Parathyroid adenoma (tissue), 2 donors: ENCODE data around the gene PASD1.
"Not testable (repeated sequence)": the region's sequence is repeated elsewhere in the genome, so short reads cannot be mapped to it uniquely, and the experiment has no call there.

Experiments used
- H2AFZ ChIP-seq: fragments of 300-600 bp; sonication (generic); one replicate; pipeline ENCODE4 v1.7.0; 2017; ENCODE audit warnings: antibody characterized with exemption, mild to moderate bottlenecking
- H3K27ac ChIP-seq: fragments of 300-600 bp; sonication (generic); one replicate; pipeline ENCODE4 v1.7.0; 2017
- H3K27me3 ChIP-seq: fragments of 300-600 bp; sonication (generic); one replicate; pipeline ENCODE4 v1.7.0; 2017; ENCODE audit warnings: low read length; ENCODE audit not compliant: control insufficient read depth, insufficient read depth
- H3K36me3 ChIP-seq: fragments of 300-600 bp; sonication (generic); one replicate; pipeline ENCODE4 v1.7.0; 2017; ENCODE audit warnings: low read length; ENCODE audit not compliant: control insufficient read depth, insufficient read depth
- H3K4me1 ChIP-seq: fragments of 300-600 bp; sonication (generic); one replicate; pipeline ENCODE4 v1.7.0; 2017; ENCODE audit warnings: control low read depth
- H3K4me2 ChIP-seq: fragments of 300-600 bp; sonication (generic); one replicate; pipeline ENCODE4 v1.7.0; 2017; ENCODE audit warnings: low read length
- H3K4me3 ChIP-seq: fragments of 300-600 bp; sonication (generic); one replicate; pipeline ENCODE4 v1.7.0; 2017; ENCODE audit warnings: low read depth, low read length
- H3K79me2 ChIP-seq: fragments of 300-600 bp; sonication (generic); one replicate; pipeline ENCODE4 v1.7.0; 2017; ENCODE audit warnings: control low read depth
- H3K9ac ChIP-seq: fragments of 300-600 bp; sonication (generic); one replicate; pipeline ENCODE4 v1.7.0; 2017; ENCODE audit warnings: mild to moderate bottlenecking
- H3K9me3 ChIP-seq: fragments of 300-600 bp; sonication (generic); one replicate; pipeline ENCODE4 v1.7.0; 2017; ENCODE audit warnings: low read length; ENCODE audit not compliant: control insufficient read depth
- TF ChIP-seq, protein P1 (sequence below): fragments of 300-600 bp; sonication (generic); IDR thresholded peaks from one replicate; pipeline ENCODE4 v1.7.0; 2017; ENCODE audit warnings: antibody characterized with exemption, mild to moderate bottlenecking
- donor health status: primary hyperparathyroidism.

The PASD1 gene

DNA sequence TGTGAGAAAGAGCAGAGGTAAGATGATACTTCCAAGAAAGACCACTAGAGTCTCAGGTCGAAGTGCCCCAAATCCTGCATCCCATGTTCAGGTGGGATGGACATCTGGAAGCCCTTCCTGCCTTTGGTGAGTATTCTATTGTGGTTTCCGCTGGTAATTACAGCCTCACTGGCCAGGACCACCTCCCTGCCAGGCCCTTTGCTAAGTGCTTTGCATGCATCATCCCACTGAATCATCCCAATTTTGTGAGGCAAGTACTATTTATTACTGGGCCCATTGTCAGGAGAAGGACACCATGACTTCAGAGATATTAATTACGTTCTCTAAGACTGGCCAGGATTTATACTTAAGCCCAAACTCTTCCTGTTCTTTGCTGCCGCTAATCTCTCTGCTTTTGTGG is 10.7 kb upstream of the PASD1 start:
- Histone ChIP-seq H3K9me3 (no peaks in the 10 kb centered on the region), H3K79me2 (no peaks in the 10 kb centered on the region), H3K27ac (no peak overlapping the region), H3K4me1 (no peaks in the 10 kb centered on the region), H2AFZ (no peak overlapping the region), H3K27me3 (no peaks in the 10 kb centered on the region), H3K36me3 (no peaks in the 10 kb centered on the region), H3K4me3 (no peak overlapping the region), H3K4me2 (no peak overlapping the region), H3K9ac (no peak overlapping the region)
- TF ChIP-seq, protein P1, sequence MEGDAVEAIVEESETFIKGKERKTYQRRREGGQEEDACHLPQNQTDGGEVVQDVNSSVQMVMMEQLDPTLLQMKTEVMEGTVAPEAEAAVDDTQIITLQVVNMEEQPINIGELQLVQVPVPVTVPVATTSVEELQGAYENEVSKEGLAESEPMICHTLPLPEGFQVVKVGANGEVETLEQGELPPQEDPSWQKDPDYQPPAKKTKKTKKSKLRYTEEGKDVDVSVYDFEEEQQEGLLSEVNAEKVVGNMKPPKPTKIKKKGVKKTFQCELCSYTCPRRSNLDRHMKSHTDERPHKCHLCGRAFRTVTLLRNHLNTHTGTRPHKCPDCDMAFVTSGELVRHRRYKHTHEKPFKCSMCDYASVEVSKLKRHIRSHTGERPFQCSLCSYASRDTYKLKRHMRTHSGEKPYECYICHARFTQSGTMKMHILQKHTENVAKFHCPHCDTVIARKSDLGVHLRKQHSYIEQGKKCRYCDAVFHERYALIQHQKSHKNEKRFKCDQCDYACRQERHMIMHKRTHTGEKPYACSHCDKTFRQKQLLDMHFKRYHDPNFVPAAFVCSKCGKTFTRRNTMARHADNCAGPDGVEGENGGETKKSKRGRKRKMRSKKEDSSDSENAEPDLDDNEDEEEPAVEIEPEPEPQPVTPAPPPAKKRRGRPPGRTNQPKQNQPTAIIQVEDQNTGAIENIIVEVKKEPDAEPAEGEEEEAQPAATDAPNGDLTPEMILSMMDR: no peak

DNA sequence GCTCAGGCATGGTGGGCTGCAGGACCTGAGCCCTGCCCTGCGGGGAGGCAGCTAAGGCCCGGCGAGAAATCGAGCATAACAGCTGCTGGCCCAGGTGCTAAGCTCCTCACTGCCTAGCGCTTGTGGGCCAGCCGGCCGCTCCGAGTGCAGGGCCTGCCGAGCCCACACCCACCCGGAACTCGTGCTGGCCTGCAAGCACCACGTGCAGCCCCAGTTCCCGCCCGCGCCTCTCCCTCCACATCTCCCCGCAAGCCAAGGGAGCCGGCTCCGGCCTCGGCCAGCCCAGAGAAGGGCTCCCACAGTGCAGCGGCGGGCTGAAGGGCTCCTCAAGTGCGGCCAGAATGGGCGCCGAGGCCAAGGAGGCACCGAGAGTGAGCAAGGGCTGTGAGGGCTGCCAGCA is 8.2 kb upstream of the PASD1 start:
- H3K4me2 ChIP-seq, H3K79me2 ChIP-seq: not testable (repeated sequence)

DNA sequence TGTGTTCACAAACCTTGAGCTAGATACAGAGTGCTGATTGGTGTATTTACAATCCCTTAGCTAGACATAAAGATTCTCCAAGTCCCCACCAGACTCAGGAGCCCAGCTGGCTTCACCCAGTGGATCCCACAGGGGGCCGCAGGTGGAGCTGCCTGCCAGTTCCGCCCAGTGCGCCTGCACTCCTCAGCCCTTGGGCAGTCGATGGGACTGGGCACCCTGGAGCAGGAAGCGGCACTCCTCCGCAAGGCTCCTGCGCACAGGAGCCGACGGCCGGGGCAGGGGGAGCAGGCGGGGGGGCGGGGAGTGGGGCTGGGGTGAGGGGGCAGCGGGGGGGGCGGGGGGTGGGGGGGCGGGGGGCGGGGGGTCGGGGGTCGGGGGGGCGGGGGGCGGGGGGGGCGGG is 990 bp upstream of the PASD1 start:
- not testable (repeated sequence) for H3K27ac ChIP-seq, H3K4me2 ChIP-seq, H3K4me1 ChIP-seq, H3K9ac ChIP-seq, H3K9me3 ChIP-seq, H3K4me3 ChIP-seq, H2AFZ ChIP-seq, H3K36me3 ChIP-seq, H3K27me3 ChIP-seq, H3K79me2 ChIP-seq

More for the DNA sequence above, 8.2 kb upstream of the PASD1 start:
- H3K9ac ChIP-seq, H3K27ac ChIP-seq, H3K27me3 ChIP-seq, H2AFZ ChIP-seq, H3K36me3 ChIP-seq, H3K4me1 ChIP-seq, H3K4me3 ChIP-seq, H3K9me3 ChIP-seq: not testable (repeated sequence)

DNA sequence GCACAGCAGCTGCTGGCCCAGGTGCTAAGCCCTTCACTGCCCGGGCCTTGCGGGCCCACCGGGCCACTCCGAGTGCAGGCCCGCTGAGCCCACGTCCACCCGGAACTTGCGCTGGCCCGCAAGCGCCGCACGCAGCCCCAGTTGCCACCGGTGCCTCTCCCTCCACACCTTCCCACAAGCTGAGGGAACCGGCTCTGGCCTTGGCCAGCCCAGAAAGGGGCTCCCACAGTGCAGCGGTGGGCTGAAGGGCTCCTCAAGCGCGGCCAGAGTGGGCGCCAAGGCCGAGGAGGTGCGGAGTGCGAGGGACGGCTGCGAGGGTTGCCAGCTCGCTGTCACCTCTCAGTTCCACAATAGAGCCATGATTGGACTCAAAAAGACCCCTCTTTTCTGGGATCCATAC is 472 bp upstream of the PASD1 start:
- not testable (repeated sequence) for H3K4me1 ChIP-seq, H3K9me3 ChIP-seq, H3K27ac ChIP-seq, H3K36me3 ChIP-seq, H2AFZ ChIP-seq, H3K4me3 ChIP-seq, H3K4me2 ChIP-seq, H3K79me2 ChIP-seq, H3K9ac ChIP-seq, H3K27me3 ChIP-seq

DNA sequence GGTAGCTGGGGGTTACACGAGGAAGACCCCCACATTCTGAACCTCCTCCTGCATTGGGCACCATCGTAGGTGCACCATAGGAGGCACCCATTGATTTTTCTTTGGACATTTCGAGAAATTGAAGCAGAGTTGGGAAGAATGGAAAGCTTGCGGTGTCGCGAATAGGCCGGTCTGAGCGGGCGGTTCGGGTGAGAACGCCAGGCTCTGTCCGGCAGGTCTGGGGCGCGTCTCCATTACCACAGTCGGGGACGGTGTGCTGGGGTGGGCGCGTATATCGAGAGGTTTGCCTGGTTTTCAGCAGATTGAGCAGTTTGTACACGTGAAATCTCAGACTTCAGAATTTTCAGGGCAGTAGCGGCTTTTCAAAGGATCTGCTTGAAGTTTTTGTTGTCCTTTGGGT is 560 bp downstream of the PASD1 start:
- Histone ChIP-seq H3K27ac (no peak overlapping the region), H3K4me1 (no peaks in the 10 kb centered on the region), H3K4me2 (no peak overlapping the region), H3K4me3 (no peak overlapping the region), H3K79me2 (no peaks in the 10 kb centered on the region), H3K9me3 (no peaks in the 10 kb centered on the region), H2AFZ (no peak overlapping the region), H3K36me3 (no peaks in the 10 kb centered on the region), H3K9ac (no peak overlapping the region), H3K27me3 (no peaks in the 10 kb centered on the region)
- TF ChIP-seq, protein P1: no peak

DNA sequence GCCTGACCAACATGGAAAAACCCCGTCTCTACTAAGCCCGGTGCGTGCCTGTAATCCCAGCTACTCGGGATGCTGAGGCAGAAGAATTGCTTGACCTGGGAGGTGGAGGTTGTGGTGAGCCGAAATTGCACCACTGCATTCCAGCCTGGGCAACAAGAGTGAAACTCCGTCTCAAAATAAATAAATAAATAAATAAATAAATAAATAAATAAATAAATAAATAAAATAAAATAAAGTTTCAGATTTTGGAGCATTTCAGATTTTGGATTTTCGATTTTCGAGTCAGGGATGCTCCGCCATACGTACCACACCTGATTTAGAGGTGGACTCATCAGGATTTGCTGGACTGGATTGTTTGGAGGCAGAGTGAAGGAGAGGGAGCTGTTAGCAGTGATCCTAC is 3.4 kb downstream of the PASD1 start:
- not testable (repeated sequence) for H3K4me2 ChIP-seq, H3K27me3 ChIP-seq, H3K79me2 ChIP-seq, H3K4me1 ChIP-seq, H3K9me3 ChIP-seq, H3K36me3 ChIP-seq, H3K4me3 ChIP-seq, H2AFZ ChIP-seq, H3K27ac ChIP-seq, H3K9ac ChIP-seq

DNA sequence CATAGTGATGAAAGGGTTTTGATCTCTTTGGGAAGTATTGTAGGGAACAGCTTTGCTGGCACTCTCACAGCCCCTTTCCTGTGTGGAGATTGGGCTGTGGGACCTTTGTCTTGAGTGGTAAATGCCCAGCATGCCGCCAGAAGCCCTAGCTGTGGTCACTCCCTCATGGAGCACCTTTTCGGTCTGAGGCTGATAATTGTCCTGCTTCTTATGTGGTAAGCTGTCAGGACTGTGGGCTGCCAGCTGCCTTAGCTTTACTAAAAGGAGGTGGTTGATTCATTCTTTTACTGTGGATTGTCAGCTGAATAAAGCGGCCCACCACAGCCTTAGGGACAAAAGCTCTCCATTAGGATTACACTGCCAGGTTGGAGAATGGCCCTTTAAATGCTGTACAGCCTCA is 7.1 kb downstream of the PASD1 start:
- Histone ChIP-seq H3K27ac (no peak overlapping the region), H3K9me3 (no peaks in the 10 kb centered on the region), H3K79me2 (no peaks in the 10 kb centered on the region), H3K4me1 (no peaks in the 10 kb centered on the region), H3K4me2 (no peak overlapping the region), H2AFZ (no peak overlapping the region), H3K4me3 (no peak overlapping the region), H3K27me3 (no peaks in the 10 kb centered on the region), H3K36me3 (no peaks in the 10 kb centered on the region), H3K9ac (no peak overlapping the region)
- TF ChIP-seq, protein P1: no peak

DNA sequence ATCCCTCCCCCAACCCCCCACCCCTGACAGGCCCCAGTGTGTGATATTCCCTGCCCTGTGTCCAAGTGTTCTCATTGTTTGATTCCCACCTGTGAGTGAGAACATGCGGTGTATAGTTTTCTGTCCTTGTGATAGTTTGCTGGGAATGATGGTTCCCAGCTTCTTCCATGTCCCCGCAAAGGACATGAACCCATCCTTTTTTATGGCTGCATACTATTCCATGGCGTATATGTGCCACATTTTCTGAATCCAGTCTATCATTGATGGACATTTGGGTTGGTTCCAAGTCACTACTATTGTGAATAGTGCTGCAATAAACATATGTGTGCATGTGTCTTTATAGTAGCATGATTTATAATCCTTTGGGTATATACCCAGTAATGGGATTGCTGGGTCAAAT is 29.9 kb downstream of the PASD1 start:
- not testable (repeated sequence) for H3K4me3 ChIP-seq, H3K9me3 ChIP-seq, H3K4me2 ChIP-seq, H3K27me3 ChIP-seq, H3K27ac ChIP-seq, H3K4me1 ChIP-seq, H3K79me2 ChIP-seq, H3K36me3 ChIP-seq, H3K9ac ChIP-seq, H2AFZ ChIP-seq
